AG09309 (cell line): Measurements from ENCODE around the gene TEX264.
A peak's percentile ranks its signal among the peaks of the same experiment; 100 is the strongest.

ENCODE experiments used
- DNase-seq: peaks from one replicate; pipeline ENCODE4 v3.0.0-alpha.2; 2010; ENCODE audit warnings: low read depth
- H3K4me3 ChIP-seq: 2 replicates; pipeline ENCODE4 v1.5.1; 2011; ENCODE audit warnings: mild to moderate bottlenecking, low read depth, low read length, moderate library complexity; ENCODE audit not compliant: control insufficient read depth
- TF ChIP-seq, protein P1 (sequence below): IDR thresholded peaks from 2 replicates; pipeline ENCODE4 v1.5.1; 2011; ENCODE audit warnings: mild to moderate bottlenecking, low read depth, low read length, inconsistent platforms; ENCODE audit not compliant: insufficient read depth, control insufficient read depth; ENCODE audit errors: missing control alignments

Gene TEX264

DNA sequence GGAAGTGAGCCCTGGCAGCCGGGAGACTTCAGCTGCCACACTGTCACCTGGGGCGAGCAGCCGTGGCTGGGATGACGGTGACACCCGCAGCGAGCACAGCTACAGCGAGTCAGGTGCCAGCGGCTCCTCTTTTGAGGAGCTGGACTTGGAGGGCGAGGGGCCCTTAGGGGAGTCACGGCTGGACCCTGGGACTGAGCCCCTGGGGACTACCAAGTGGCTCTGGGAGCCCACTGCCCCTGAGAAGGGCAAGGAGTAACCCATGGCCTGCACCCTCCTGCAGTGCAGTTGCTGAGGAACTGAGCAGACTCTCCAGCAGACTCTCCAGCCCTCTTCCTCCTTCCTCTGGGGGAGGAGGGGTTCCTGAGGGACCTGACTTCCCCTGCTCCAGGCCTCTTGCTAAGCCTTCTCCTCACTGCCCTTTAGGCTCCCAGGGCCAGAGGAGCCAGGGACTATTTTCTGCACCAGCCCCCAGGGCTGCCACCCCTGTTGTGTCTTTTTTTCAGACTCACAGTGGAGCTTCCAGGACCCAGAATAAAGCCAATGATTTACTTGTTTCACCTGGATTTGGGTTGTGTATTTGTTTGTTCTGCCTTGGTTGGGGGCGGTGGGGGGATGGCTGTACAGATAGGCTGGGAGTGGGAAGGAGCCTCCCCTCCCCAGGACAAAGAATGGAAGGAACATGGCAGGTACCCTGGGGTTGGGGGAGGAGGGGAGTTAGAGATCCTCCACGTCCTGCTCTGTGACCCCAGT is 32.9 kb downstream of the TEX264 start:
- no peak for DNase-seq
- H3K4me3 ChIP-seq = no peak overlapping the region
- TF ChIP-seq, protein P1, sequence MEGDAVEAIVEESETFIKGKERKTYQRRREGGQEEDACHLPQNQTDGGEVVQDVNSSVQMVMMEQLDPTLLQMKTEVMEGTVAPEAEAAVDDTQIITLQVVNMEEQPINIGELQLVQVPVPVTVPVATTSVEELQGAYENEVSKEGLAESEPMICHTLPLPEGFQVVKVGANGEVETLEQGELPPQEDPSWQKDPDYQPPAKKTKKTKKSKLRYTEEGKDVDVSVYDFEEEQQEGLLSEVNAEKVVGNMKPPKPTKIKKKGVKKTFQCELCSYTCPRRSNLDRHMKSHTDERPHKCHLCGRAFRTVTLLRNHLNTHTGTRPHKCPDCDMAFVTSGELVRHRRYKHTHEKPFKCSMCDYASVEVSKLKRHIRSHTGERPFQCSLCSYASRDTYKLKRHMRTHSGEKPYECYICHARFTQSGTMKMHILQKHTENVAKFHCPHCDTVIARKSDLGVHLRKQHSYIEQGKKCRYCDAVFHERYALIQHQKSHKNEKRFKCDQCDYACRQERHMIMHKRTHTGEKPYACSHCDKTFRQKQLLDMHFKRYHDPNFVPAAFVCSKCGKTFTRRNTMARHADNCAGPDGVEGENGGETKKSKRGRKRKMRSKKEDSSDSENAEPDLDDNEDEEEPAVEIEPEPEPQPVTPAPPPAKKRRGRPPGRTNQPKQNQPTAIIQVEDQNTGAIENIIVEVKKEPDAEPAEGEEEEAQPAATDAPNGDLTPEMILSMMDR = no peak

DNA sequence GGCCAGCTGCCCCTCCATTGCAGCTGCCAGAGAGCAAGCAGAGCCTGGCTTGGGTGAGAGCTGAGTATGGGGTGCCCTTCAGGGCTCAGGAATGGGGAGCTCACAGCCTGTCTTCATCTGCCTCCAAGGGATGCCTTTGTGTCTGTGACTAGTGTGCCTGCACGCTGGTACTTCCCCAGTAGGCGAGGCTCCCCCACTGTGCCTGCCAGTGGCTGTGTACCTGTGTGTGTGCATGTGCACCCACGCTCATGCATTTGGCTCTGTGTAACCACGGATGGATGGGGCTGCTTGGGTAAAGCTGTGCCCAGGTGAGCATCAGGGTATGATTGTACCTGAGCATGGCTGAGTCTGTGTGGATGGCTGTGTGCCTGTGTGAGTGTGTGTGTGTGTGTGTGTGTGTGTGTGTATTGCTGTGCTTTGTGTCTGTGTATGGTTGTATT is 33.5 kb downstream of the TEX264 start:
- no peak for DNase-seq
- TF ChIP-seq, protein P1 = no peak

DNA sequence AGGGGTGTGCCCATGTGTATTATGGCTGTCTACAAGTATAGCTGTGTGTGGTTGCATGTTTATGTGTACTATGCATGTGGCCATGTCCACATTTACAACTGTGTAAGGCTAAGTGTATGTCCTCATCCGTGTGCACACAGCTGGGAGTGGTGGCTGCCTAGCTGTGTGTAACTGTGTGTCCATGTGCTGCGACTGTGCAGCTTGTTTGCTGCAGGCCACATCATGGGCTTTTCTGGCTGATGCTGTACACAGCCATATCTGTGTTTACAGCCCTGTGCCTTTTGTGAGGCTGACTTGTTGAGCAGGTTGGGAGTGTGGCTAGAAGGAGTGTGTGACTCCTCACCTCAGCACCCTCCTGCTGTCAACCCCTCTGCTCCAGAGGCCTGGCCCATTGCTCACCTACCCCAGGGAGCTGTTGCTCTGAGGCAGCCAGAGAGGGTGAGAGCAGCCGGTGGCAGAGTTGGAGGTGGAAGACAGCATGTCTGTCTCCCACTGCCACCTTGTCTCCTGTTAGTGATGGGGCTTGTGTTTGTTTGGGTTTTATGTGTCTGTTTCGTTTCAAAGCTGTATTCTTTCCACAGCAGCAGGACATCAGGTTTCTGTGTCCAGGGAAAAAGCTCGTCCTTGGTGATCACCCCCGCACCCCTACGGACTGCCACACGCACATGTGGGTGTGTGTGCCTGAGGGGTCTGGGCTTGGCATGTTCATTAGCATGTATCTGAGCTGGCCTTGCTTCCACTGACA is 34.4 kb downstream of the TEX264 start:
- DNase-seq = no peak
- TF ChIP-seq, protein P1 = no peak
- H3K4me3 ChIP-seq = no peak overlapping the region

More for the DNA sequence above, 33.5 kb downstream of the TEX264 start:
- no peak overlapping the region for H3K4me3 ChIP-seq

DNA sequence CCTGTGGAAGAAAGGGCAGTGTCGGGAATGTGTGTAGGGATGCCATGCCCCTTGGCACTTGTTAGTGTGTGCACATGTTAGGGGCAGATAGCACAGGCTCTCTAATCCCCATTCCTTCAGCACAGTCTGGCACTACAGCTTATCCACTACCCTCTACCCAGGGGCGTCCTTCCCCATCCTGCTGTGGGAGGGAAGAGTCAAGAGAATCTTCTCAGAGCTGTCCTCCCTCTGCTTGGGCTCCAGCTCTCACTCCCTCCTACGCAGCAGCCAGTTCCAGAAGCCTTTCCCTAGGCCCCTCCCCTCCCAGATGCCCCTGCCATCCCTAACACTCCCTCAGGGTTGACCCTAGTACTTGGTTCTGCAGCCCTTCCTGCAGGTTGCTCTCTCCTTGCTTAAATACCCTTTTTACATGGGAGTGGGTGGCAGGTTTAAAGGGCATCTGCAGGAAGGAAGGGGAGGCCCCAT is 35.0 kb downstream of the TEX264 start:
- TF ChIP-seq, protein P1 = no peak
- H3K4me3 ChIP-seq = no peak overlapping the region
- no peak for DNase-seq

DNA sequence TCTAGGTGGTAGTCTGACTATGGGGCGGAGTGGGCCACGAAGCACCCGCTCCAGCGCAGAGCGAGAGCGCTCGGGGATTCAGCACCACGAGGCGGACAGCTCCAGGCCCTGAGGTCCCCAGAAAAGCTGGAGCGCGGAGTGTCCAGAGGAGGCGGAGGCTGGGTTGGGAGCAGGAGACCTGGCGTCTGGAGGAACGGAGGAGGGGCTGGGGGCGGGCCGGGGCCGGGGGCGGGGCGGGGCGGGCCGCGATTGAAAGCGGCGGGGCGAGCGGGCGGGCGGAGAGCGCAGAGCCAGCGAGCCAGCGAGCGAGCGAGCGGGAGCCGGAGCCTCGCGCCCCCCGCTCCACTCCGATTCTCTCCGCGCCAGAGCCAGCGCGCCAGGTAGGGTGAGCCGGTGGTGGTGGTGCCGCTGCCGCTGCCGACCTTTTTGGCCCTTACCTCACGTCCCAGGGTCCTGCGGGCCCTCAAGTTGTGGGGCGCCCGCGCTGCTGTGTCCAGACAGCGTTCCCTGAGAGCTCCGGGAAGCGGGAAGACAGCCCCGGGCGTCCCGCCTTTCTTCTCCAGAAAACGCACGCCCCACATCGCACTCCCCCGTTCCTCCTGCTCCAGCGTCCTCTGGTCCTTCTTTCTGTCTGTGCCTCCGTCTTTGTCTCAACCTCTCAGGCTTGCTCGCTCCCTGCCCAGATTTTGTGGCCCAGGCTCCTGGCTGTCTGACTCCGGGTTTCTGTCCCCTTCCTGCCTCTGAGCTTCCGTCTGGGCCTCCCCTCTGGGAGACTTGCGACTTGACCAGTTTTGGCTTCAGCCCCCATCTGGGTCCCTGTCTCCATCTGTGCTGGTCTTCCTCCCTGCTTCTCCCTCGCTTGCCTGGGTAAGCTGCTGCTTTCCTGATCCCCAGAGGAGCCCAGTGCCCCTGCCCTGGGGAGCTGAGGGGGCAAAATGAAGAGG is 36.0 kb downstream of the TEX264 start, which contains the start of gene GRM2:
Gene GRM2 (plus strand): TSS at position 281 of the 944 bp plus-strand sequence. CDS start 1,916 bp downstream, outside the sequence.
- DNase-seq = no peak
- TF ChIP-seq, protein P1 = no peak
- H3K4me3 ChIP-seq = peak within 1 kb of the TSS; percentile 20
